HG02763 (cell line): Measurements from ENCODE around the gene PRKACG.

ENCODE experiments used
- ATAC-seq: cut with Tn5 transposase; IDR thresholded peaks from one replicate; pipeline ENCODE4 v1.9.1; 2021; ENCODE audit warnings: mild to moderate bottlenecking, moderate library complexity; ENCODE audit not compliant: unreplicated experiment

PRKACG gene

DNA sequence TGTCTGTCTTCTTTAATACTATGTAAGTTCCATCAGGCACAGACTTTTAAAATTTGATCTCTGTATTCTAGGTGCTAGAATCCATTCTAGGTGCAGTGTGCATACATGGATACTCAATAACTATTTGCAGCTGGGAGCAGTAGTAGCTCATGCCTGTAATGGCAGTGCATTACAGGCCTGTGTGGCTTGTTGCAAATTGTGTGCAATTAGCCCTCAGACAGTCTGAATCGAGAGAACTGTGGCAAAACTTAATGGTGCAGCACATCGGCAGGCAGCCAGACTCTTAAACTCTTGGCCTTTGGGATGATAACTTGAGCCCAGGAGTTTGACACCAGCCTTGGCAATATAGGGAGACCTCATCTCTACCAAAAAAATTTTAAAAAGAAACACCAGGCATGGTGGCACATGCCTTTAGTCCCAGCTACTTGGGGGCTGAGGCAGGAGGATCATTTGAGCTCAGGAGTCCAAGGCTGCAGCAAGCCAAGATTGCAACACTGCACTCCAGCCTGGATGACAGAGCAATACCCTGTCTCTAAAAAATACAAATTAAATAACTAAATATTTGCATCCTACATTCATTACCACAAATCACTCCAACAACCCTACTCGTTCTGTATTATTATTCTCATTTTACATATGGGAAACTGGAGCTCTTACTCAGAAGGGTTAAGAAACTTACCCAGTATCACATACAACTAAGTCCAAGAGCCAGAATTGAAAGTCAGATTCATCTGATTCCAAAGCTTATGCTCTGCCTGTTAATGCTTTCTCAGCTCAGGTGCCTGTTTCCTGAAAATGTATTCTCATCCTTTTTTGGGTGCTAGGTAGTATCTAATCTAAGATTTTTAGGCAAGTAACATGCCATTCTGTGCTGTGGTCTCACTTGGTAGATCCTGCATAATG is 30.1 kb downstream of the PRKACG start:
- no peak for ATAC-seq

DNA sequence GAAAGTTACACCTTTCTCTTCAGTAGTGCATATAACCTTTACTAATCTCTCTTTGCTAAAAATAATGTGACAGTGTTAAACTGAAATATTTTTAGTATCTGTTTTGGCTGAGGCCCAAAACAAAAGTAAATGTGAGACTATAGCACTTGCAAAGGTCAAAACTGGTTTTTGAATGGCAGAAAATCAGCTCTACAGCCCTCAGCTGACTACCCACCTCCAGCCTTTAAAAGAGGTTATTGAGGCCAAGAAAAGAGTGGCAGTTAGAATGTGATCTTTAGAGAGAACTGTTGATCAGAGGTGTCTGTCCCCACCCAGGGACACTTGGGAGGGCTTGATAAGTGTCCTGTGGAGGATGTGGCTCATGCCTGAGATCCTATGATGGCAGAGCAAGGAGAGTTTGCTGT is 30.9 kb downstream of the PRKACG start:
- peak; percentile 37 for ATAC-seq

DNA sequence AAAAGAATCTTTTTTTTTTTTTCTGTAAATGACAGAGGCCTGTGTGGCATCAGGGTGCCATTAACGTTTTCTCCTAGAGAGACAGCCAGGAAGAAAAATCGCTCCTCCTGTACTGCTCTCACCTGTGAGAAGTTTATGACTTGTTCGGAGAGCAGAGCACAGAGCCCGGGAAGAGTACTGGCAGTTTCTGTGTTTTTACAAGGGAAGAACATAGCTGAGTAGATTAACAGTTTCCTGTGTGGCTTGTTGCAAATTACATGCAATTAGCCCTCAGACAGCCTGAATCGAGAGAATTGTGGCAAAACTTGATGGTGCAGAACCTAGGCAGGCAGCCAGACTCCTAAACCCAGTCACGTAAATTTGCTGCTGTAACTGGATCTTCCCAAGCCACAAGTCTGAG is 32.1 kb downstream of the PRKACG start:
- ATAC-seq: peak; percentile 40

GRCh38 chr9:68980341-68980914 is 33.5 kb downstream of the PRKACG start:
- no peak for ATAC-seq

GRCh38 chr9:68979538-68980314 is 34.2 kb downstream of the PRKACG start:
- no peak for ATAC-seq

- ATAC-seq: no peak
Observed at GRCh38 chr9:68978501-68978900, 35.4 kb downstream of the PRKACG start.

DNA sequence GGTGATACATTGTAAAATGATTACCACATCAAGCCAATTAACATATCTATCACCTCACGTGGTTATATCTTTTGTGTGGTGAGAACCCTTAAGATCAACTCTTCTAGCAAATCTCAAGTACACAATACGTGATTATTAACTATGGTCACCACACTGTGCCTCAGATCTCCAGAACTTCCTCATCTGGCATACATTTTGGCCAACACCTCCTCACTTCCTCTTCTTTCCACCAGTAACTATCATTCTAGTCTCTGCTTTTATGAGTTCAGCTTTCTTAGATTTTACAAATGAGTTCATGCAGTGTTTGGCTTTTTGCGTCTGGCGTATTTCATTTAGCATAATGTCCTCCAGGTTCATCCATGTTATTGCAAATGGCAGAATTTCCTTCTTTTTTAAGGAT is 35.8 kb downstream of the PRKACG start:
- no peak for ATAC-seq

- no peak for ATAC-seq
Observed at GRCh38 chr9:68975365-68976043, 38.4 kb downstream of the PRKACG start.

GRCh38 chr9:68974901-68975300 is 39.0 kb downstream of the PRKACG start:
- no peak for ATAC-seq

DNA sequence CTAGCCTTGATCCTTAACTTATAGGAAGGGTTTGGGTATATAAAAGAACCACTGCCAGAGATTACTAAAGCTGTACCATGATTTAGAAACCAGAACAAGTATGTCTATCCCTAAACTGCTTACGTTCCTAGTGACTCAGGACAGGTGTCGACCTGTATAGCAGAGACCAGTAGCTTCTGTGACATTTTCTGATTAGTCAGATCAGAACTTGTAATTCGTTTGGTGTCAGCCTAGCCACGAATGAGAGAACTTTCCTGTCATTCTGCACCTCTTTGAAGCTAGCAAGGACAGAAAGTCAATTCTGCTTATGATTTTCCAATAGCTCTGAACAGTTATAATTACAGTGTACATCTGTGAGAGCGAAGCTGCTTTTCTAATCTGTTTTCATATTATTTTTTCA is 39.5 kb downstream of the PRKACG start:
- ATAC-seq: peak; percentile 82

DNA sequence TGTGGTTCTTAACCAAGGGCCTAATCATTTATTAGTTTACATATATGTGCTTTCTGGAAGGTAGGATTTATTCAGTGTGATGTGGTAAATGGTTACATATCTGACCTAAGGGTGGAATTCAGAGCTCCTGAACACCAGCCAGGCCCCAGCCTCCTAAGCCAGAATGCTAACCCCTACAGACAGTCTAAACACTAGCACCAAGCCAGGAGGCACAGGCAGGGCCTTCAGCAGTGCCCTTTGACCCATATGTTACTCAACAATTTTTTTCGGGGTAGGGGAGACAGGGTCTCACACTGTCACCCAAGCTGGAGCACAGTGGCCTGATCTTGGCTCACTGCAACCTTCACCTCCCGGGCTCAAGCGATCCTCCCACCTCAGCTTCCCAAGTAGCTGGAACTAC is 40.3 kb downstream of the PRKACG start:
- no peak for ATAC-seq

- no peak for ATAC-seq
Observed at GRCh38 chr9:68970151-68970550, 43.8 kb downstream of the PRKACG start.

GRCh38 chr9:68969538-68969937 is 44.4 kb downstream of the PRKACG start:
- ATAC-seq: no peak

GRCh38 chr9:68967800-68968199 is 46.1 kb downstream of the PRKACG start:
- ATAC-seq: no peak

GRCh38 chr9:68966496-68966944 is 47.4 kb downstream of the PRKACG start:
- ATAC-seq: peak; percentile 65

DNA sequence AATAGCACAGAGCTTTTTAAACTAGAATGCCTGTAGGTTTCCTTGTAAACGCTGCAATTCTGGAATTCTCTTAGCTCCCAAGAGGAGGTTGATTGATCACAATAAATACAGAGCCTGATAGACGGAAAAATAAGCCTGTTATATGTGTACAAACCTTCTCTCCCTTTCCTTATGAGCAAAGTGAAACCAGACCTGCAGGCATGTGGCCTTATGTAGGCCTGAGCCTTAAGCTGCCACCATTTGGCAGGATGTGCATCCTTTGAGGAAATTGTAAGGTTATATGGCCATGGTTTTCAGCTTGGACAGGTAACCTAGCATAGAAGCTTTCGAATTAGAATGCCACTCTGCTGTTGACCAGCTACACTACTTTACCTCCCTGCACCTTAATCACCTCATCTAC is 49.1 kb downstream of the PRKACG start:
- no peak for ATAC-seq

DNA sequence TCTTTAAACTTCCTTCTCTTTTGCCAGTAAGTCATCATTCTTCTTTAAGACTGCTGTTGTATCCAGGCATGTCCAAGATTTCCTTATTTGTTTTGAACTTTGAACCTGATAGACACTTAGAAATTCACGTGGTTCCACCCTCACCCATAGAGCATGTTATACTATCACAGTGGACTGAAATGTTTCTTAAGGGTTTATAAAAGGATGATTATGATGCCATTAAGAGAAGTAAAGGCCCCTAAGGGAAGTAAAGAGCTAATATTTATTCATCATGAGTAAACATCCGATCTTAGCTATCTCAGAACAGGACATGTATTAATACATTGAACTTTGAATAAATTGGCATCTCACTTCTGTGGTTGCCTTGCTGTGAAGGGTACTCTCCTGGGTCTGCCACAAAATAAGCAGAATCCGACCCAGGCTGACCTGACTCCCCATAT is 49.8 kb downstream of the PRKACG start:
- no peak for ATAC-seq

- no peak for ATAC-seq
Observed at GRCh38 chr9:68963416-68963815, 50.5 kb downstream of the PRKACG start.
